Measurements from ENCODE around the gene OR5F1.

OR5F1 gene

GRCh38 chr11:55994525-55994924 lies at the start of gene OR5F1:
Gene OR5F1, minus strand, starts transcription at chr11:55994625. Its CDS starts 0 bp downstream, at chr11:55994625.
- no peak for DNase-seq

DNA sequence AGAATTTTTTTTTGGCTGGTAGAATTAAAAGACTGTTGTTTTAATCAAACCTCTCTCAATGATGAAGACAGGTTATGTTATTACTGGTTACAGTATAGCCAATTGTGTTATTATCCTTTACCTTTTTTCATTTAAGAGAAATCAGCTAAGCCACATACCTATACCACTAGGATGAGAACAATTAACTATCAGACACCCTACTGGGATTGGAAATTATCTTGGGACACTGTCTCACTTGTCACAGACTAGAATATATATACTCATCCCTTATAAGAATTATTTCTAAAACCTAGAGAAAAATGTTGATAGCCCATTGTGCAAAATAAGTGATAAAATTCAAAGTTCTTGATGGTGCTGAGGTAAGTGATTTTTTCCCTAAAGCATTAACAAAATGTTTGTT lies 32.9 kb upstream of the OR5F1 start, which contains the start of gene OR5AS1:
TSS of gene OR5AS1 (plus strand) at position 301 of the 400 bp plus-strand sequence. CDS start 2,765 bp downstream, outside the sequence.
- DNase-seq: no peak

DNA sequence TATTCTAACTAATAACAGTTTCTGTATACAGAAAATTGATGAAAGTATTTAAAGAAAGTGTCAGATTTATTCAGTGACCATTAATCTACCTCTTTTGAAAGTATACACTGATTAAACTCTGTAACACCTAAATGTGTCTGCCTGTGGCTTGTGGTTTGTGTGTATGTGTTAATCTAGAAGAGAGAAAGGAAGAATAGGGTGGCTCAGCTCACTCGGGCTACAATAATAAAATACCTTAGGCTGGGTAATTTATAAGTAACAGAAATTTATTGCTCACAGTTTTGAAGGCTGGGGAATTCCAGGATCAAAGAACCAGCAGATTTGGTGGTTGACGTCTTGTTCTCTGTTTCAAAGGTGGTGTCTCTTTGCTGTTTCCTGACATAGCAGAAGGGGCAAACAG lies 19.4 kb upstream of the OR5F1 start:
- no peak for DNase-seq

- no peak for DNase-seq
Measured at GRCh38 chr11:56010716-56011115, 16.3 kb upstream of the OR5F1 start.

- DNase-seq: no peak
Measured at GRCh38 chr11:55970935-55971334, 23.5 kb downstream of the OR5F1 start.

DNA sequence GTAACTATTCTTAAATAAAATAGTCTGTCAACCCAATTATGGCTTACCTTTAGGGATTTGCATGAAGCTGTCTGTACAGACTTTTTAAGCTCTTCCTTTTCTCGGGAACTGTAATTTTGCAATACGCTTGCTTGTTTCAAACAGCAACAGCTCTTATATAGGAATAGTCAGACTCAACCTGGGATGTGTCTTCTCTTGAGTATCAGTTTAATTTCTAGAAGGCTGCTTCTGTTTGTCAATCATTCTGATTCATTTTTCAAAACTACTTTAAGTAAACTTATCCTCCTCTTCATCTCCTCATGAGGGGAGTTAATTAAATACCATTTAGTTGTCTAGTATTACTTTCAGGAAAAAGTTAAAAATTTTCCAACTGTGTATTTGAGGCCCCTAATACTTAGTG lies 24.6 kb downstream of the OR5F1 start, which contains the start of gene OR10AG1:
TSS of gene OR10AG1 (minus strand) at position 101 of the 400 bp plus-strand sequence. CDS start at position 63, 38 bp downstream.
- DNase-seq: no peak

DNA sequence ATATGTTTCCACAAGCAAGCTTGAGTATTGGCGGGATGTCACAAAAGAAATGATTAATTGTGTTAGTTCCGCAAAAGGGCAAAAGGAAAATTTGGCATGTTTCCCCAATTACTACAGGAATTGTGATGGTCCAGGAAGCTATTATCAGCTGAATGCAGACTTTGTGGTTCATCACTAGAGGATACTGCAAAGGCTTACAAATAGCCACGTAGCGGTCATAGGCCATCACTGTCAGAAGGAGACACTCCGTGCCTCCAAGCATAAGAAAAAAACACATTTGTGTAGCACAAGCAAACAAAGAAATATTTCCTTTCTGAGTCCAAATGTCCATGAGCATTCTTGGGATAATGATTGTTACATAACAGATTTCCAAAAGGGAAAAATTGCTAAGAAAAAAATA lies 26.5 kb downstream of the OR5F1 start:
- DNase-seq: no peak

DNA sequence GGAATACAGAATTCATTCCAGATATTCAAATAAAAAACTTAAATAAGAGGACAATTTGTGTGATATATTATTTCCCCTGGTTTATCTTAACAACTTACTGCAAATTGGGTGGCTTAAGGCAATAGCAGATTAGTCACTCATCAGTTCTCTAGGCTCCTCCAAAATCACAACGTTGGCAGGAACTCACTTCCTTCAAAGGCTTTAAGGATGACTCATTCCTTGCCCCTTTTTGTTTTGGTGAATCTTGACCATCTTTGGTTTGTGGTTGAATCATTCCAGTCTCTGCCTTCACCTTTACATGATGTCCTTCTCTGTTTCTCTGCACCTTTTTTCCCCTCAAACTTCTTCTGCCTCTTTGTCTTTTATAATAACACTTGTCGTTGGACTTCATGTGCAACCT lies 28.0 kb downstream of the OR5F1 start:
- no peak for DNase-seq

DNA sequence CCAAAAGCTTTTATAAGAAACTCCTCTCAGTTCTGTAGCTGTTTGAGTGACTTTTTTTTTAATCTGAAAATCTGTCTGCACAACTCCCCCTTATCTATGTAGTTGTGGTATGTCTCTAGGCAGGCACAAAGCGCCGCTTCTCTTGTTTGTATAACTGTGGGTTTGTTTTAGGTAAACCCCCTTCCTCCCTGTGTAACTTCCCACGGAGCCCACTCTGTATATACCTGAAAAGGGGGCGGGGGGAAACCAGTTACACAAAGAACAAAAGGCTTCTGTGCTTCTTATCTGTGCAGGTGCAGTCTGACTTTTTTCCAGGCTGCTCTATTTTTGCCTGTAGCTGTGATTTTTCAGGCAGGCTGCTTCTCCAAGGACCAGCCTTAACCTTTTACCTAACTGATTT lies 37.9 kb downstream of the OR5F1 start:
- DNase-seq: no peak

GRCh38 chr11:55949330-55949729 lies 45.1 kb downstream of the OR5F1 start:
- DNase-seq: no peak

Measured in hematopoietic multipotent progenitor cell treated with erythropoietin and hydrocortisone succinate and interleukin-3 and kit ligand, for 8 days (in vitro differentiated cells).